Lower leg skin (tissue), 3 donors: ENCODE measurements around the gene MSRB3.

ENCODE experiments used
- POLR2A ChIP-seq, 2 donors: fragments of 450-650 bp; IDR thresholded peaks; one replicate each; pipeline ENCODE4 v1.6.1; 2016 to 2017; ENCODE audit warnings: antibody characterized with exemption in 2 of 2, mild to moderate bottlenecking in 1 of 2, moderate library complexity in 1 of 2
- TF ChIP-seq, protein P1 (sequence below), 3 donors: fragments of 450-650 bp; IDR thresholded peaks; one replicate each; pipeline ENCODE4 v1.5.1; 2016; ENCODE audit warnings: antibody characterized with exemption in 3 of 3, mild to moderate bottlenecking in 3 of 3, moderate library complexity in 2 of 3

DNA sequence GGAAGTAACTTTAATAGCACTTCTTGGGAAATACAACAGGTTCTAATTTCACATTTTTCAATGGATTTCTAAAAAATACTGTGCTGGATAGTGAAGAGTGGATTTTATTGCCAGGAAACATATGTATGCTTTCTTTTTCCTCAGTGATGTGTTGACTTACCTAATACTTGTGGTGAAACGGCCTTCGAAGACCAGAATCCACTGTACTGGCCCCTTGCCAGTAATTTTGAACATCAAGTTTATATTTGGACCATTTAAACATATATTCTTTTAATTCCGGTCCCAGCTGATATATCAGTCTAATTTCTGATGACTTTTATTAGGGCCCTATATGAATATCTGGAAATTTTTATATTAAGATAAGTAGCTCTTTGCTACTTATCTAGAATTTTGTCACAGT lies 1.8 kb downstream of the MSRB3 start:
- TF ChIP-seq, protein P1, sequence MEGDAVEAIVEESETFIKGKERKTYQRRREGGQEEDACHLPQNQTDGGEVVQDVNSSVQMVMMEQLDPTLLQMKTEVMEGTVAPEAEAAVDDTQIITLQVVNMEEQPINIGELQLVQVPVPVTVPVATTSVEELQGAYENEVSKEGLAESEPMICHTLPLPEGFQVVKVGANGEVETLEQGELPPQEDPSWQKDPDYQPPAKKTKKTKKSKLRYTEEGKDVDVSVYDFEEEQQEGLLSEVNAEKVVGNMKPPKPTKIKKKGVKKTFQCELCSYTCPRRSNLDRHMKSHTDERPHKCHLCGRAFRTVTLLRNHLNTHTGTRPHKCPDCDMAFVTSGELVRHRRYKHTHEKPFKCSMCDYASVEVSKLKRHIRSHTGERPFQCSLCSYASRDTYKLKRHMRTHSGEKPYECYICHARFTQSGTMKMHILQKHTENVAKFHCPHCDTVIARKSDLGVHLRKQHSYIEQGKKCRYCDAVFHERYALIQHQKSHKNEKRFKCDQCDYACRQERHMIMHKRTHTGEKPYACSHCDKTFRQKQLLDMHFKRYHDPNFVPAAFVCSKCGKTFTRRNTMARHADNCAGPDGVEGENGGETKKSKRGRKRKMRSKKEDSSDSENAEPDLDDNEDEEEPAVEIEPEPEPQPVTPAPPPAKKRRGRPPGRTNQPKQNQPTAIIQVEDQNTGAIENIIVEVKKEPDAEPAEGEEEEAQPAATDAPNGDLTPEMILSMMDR (IDR thresholded peaks at IDR 0.05), result no peak
- TF ChIP-seq POLR2A (IDR thresholded peaks at IDR 0.05), result no peak
